HCT116 (cell line): ENCODE measurements around the gene ITPRIPL1. TPM values are rescaled to one million over a fixed set of nuclear protein-coding genes. Genes with fewer than 3 reads are reported as not detected.

Source experiments
- ATAC-seq: fragments of 200-7000 bp; cut with Tn5 transposase; 2 replicates; pipeline ENCODE4 v1.9.1; 2020; ENCODE audit warnings: mild to moderate bottlenecking, moderate library complexity
- BruUV-seq: library from RNA; stranded (reverse); fragments of 400-500 nt; replicated peaks from 2 replicates; lab custom pipeline; 2021; lab: Mats Ljungman, UMichigan
- CTCF ChIA-PET: fragments of 300-600 bp; sonication (Branson Sonifier 250); formaldehyde crosslinking; loops from one replicate; lab custom pipeline; 2021; ENCODE audit warnings: antibody characterized with exemption; lab: Charles Lee
- POLR2A ChIA-PET: fragments of 300-600, 350-600 bp; sonication (Branson Sonifier 250); formaldehyde crosslinking; loops from one replicate; lab custom pipeline; 2021; ENCODE audit warnings: antibody characterized with exemption; lab: Charles Lee
- RAD21 ChIA-PET, 2 experiments: fragments of 300-600 bp; sonication (Branson Sonifier 250); formaldehyde crosslinking; loops; one replicate each; lab custom pipeline; 2023; ENCODE audit warnings: low total read pairs in 2 of 2; ENCODE audit not compliant: uncharacterized antibody in 2 of 2, unreplicated experiment in 2 of 2, low non-redundant PET in 1 of 2; lab: Charles Lee
- DNase-seq: peaks from one replicate; pipeline ENCODE4 v3.0.0-alpha.2; 2010; ENCODE audit warnings: low read depth, low spot score
- H2AFZ ChIP-seq: fragments of 200-600 bp; shearing (Covaris generic), sonication (generic); 2 replicates; pipeline ENCODE4 v1.6.1; 2017; ENCODE audit warnings: low read depth, mixed run types, mixed read lengths, antibody characterized with exemption, low read length; ENCODE audit not compliant: poor library complexity, severe bottlenecking
- H3K27ac ChIP-seq: 2 replicates; pipeline ENCODE4 v1.5.1; 2012; ENCODE audit warnings: low read depth, low read length
- H3K27me3 ChIP-seq: fragments of 200-600 bp; sonication (generic); 2 replicates; pipeline ENCODE4 v1.6.1; 2016; ENCODE audit warnings: mixed run types, low read length, mixed read lengths; ENCODE audit not compliant: insufficient read depth
- H3K36me3 ChIP-seq, 2 experiments: fragments of 200-500 bp in 1 of 2; fragments of 200-600 bp in 1 of 2; sonication (Bioruptor generic) in 1 of 2; sonication (generic) in 1 of 2; 2 replicates each; pipeline versions ENCODE4 v1.5.1 to v1.6.1; 2014 to 2016; ENCODE audit warnings: low read length in 2 of 2, inconsistent platforms in 1 of 2, mixed read lengths in 1 of 2, mixed run types in 1 of 2; ENCODE audit not compliant: insufficient read depth in 2 of 2, control insufficient read depth in 1 of 2
- H3K4me1 ChIP-seq, 2 experiments: fragments of 200-600 bp in 1 of 2; sonication (generic) in 1 of 2; 2 replicates each; pipeline versions ENCODE4 v1.5.1 to v1.6.1; 2012 to 2017; ENCODE audit warnings: low read length in 2 of 2, inconsistent platforms in 1 of 2, mild to moderate bottlenecking in 1 of 2, mixed read lengths in 1 of 2, mixed run types in 1 of 2, moderate library complexity in 1 of 2; ENCODE audit not compliant: insufficient read depth in 2 of 2, control insufficient read depth in 1 of 2
- H3K4me2 ChIP-seq: fragments of 200-600 bp; sonication (generic); 2 replicates; pipeline ENCODE4 v1.6.1; 2017; ENCODE audit warnings: mixed run types, low read length, mixed read lengths
- H3K4me3 ChIP-seq, 2 experiments: fragments of 200-600 bp in 1 of 2; sonication (generic) in 1 of 2; replicated peaks in 1 of 2; 2 replicates each; pipeline ENCODE4 v1.5.1; 2011 to 2016; ENCODE audit warnings: low read length in 2 of 2, control low read depth in 1 of 2, low read depth in 1 of 2, mild to moderate bottlenecking in 1 of 2, mixed read lengths in 1 of 2, mixed run types in 1 of 2
- H3K79me2 ChIP-seq: fragments of 200-600 bp; sonication (generic); 2 replicates; pipeline ENCODE4 v1.6.1; 2017; ENCODE audit warnings: mild to moderate bottlenecking, mixed run types, low read length, moderate library complexity, mixed read lengths; ENCODE audit not compliant: insufficient read depth
- H3K9ac ChIP-seq: fragments of 200-600 bp; sonication (generic); 2 replicates; pipeline ENCODE4 v1.6.1; 2016; ENCODE audit warnings: low read length, mixed read lengths
- H3K9me2 ChIP-seq: fragments of 200-600 bp; sonication (generic), shearing (Covaris generic); 2 replicates; pipeline ENCODE4 v1.6.1; 2017; ENCODE audit warnings: mixed run types, mild to moderate bottlenecking, moderate library complexity; ENCODE audit not compliant: insufficient read depth
- H3K9me3 ChIP-seq, 2 experiments: fragments of 200-500 bp in 1 of 2; fragments of 200-600 bp in 1 of 2; sonication (Bioruptor generic) in 1 of 2; sonication (generic) in 1 of 2; 2 replicates each; pipeline ENCODE4 v1.6.1; 2014 to 2017; ENCODE audit warnings: low read length in 2 of 2, mixed read lengths in 2 of 2, inconsistent platforms in 1 of 2, low read depth in 1 of 2, mild to moderate bottlenecking in 1 of 2, mixed run types in 1 of 2, moderate library complexity in 1 of 2; ENCODE audit not compliant: control insufficient read depth in 1 of 2, insufficient read depth in 1 of 2
- H4K20me1 ChIP-seq: fragments of 200-600 bp; sonication (generic), shearing (Covaris generic); 2 replicates; pipeline ENCODE4 v1.6.1; 2017; ENCODE audit warnings: mixed run types, mild to moderate bottlenecking, moderate library complexity; ENCODE audit not compliant: insufficient read depth
- ATF3 ChIP-seq: IDR thresholded peaks from 2 replicates; pipeline ENCODE4 v1.6.1; 2012
- CBX3 ChIP-seq: IDR thresholded peaks from 2 replicates; pipeline ENCODE4 v1.6.1; 2012; ENCODE audit warnings: low read depth
- CEBPB ChIP-seq: IDR thresholded peaks from 2 replicates; pipeline ENCODE4 v1.6.1; 2012; ENCODE audit warnings: low read depth
- EZH2phosphoT487 ChIP-seq: fragments of 200-600 bp; IDR thresholded peaks from 2 replicates; pipeline ENCODE4 v1.6.1; 2018; ENCODE audit warnings: antibody characterized with exemption, borderline replicate concordance
- FOSL1 ChIP-seq: IDR thresholded peaks from 2 replicates; pipeline ENCODE4 v1.6.1; 2012; ENCODE audit warnings: low read depth
- RAD21 ChIP-seq: IDR thresholded peaks from 2 replicates; pipeline ENCODE4 v1.6.1; 2012; ENCODE audit warnings: low read depth, mild to moderate bottlenecking
- REST ChIP-seq: IDR thresholded peaks from 2 replicates; pipeline ENCODE4 v1.6.1; 2012; ENCODE audit warnings: low read depth
- SP1 ChIP-seq: IDR thresholded peaks from 2 replicates; pipeline ENCODE4 v1.6.1; 2012; ENCODE audit warnings: low read depth
- SRF ChIP-seq: IDR thresholded peaks from 2 replicates; pipeline ENCODE4 v1.6.1; 2012; ENCODE audit warnings: low read depth
- YY1 ChIP-seq: IDR thresholded peaks from 2 replicates; pipeline ENCODE4 v1.6.1; 2011; ENCODE audit warnings: low read length, low read depth, moderate library complexity, mild to moderate bottlenecking; ENCODE audit not compliant: insufficient replicate concordance; ENCODE audit errors: extremely low read depth
- ZFX ChIP-seq: fragments of 450-650 bp; IDR thresholded peaks from 2 replicates; pipeline ENCODE4 v1.6.1; 2017
- intact Hi-C: fragments of 100-400 bp; cut with micrococcal nuclease; formaldehyde crosslinking; loops from 2 replicates; pipeline ENCODE4 v1.10.0; 2022
- total RNA-seq: library from RNA; stranded (reverse); gene quantifications from one replicate; pipeline ENCODE4 v1.2.1, GENCODE V29; 2021; ENCODE audit not compliant: unreplicated experiment

Gene ITPRIPL1
- total RNA-seq, 1 experiment from 2014 or later, result 12.4 TPM

GRCh38 chr2:96356889-96357288 lies 31.8 kb downstream of the ITPRIPL1 start:
- Histone ChIP-seq H3K4me3 (no peak overlapping the region), H3K79me2 (no peaks in the 10 kb centered on the region), H3K9me2 (no peaks in the 10 kb centered on the region), H4K20me1 (no peaks in the 10 kb centered on the region), H3K27ac (no peak overlapping the region), H3K27me3 (no peaks in the 10 kb centered on the region), H3K36me3 (peaks cover 44 to 67% of the 10 kb centered on the region in 2 experiments), H3K9me3 (no peaks in the 10 kb centered on the region), H2AFZ (no peak overlapping the region), H3K4me2 (no peak overlapping the region), H3K4me1 (no peaks in the 10 kb centered on the region), H3K9ac (no peak overlapping the region)
- intact Hi-C loops, result no loop called here
- DNase-seq (no peak), ATAC-seq (no peak)
- BruUV-seq, result no TSS peak
- POLR2A ChIA-PET, result no interaction called here
- CTCF ChIA-PET, result no interaction called here
- TF ChIP-seq FOSL1, result no peak
- no peak for TF ChIP-seq CBX3
- no peak for TF ChIP-seq ATF3
- no peak for TF ChIP-seq SP1
- TF ChIP-seq RAD21, result no peak
- no peak for TF ChIP-seq REST
- TF ChIP-seq YY1, result no peak
- TF ChIP-seq CEBPB, result no peak
- TF ChIP-seq EZH2phosphoT487, result no peak
- TF ChIP-seq ZFX, result no peak
- no peak for TF ChIP-seq SRF
- RAD21 ChIA-PET, result no interaction called here
